SK-N-SH treated with all-trans-retinoic acid at 6 μM for 48 hours (cell line): Measurements from ENCODE around the gene LSM10.

Experiments used
- ARNTL ChIP-seq: fragments of 450-650 bp; formaldehyde crosslinking; IDR thresholded peaks from 2 replicates; pipeline ENCODE4 v1.5.0; 2020; ENCODE audit warnings: low read depth, mild to moderate bottlenecking, moderate library complexity, borderline replicate concordance
- BACH2 ChIP-seq: fragments of 250-450 bp; sonication (Bioruptor Pico); IDR thresholded peaks from 2 replicates; pipeline ENCODE4 v1.9.0; 2021; ENCODE audit warnings: mild to moderate bottlenecking, borderline replicate concordance
- CREB5 ChIP-seq: fragments of 250-450 bp; sonication (Bioruptor Pico); IDR thresholded peaks from 2 replicates; pipeline ENCODE4 v1.5.1; 2020; ENCODE audit warnings: low read depth, mild to moderate bottlenecking, moderate library complexity
- CSDC2 ChIP-seq: fragments of 250-450 bp; sonication (Bioruptor Pico); IDR thresholded peaks from 2 replicates; pipeline ENCODE4 v1.5.0; 2020; ENCODE audit warnings: mild to moderate bottlenecking, moderate library complexity
- CSRNP3 ChIP-seq: fragments of 250-450 bp; sonication (Bioruptor Pico); IDR thresholded peaks from 2 replicates; pipeline ENCODE4 v1.5.1; 2021; ENCODE audit warnings: mild to moderate bottlenecking, moderate library complexity
- ESRRG ChIP-seq: fragments of 250-450 bp; sonication (Bioruptor Pico); IDR thresholded peaks from 2 replicates; pipeline ENCODE4 v1.6.1; 2021; ENCODE audit warnings: mild to moderate bottlenecking
- GLIS3 ChIP-seq: fragments of 250-450 bp; sonication (Bioruptor Pico); IDR thresholded peaks from 2 replicates; pipeline ENCODE4 v1.5.0; 2020; ENCODE audit warnings: mild to moderate bottlenecking, moderate library complexity
- PATZ1 ChIP-seq: fragments of 250-450 bp; sonication (Bioruptor Pico); IDR thresholded peaks from 2 replicates; pipeline ENCODE4 v1.8.0; 2020; ENCODE audit warnings: mild to moderate bottlenecking, moderate library complexity, borderline replicate concordance
- PPARA ChIP-seq: fragments of 250-450 bp; sonication (Bioruptor Pico); IDR thresholded peaks from 2 replicates; pipeline ENCODE4 v1.5.0; 2020; ENCODE audit warnings: mild to moderate bottlenecking, borderline replicate concordance
- RARB ChIP-seq: fragments of 250-450 bp; sonication (Bioruptor Pico); IDR thresholded peaks from 2 replicates; pipeline ENCODE4 v1.8.0; 2021; ENCODE audit warnings: mild to moderate bottlenecking, moderate library complexity
- ZC3H10 ChIP-seq: fragments of 250-450 bp; sonication (Bioruptor Pico); IDR thresholded peaks from 2 replicates; pipeline ENCODE4 v1.5.1; 2021; ENCODE audit warnings: mild to moderate bottlenecking, moderate library complexity
- ZFP30 ChIP-seq: fragments of 450-650 bp; formaldehyde crosslinking; IDR thresholded peaks from 2 replicates; pipeline ENCODE4 v1.5.0; 2022; ENCODE audit warnings: mild to moderate bottlenecking, moderate library complexity
- ZNF565 ChIP-seq: fragments of 450-650 bp; formaldehyde crosslinking; conservative IDR thresholded peaks from 2 replicates; pipeline ENCODE4 v1.5.0; 2020; ENCODE audit warnings: low read depth, mild to moderate bottlenecking, moderate library complexity
- ZNF70 ChIP-seq: fragments of 450-650 bp; formaldehyde crosslinking; IDR thresholded peaks from 2 replicates; pipeline ENCODE4 v1.5.0; 2020; ENCODE audit warnings: mild to moderate bottlenecking, moderate library complexity

- TF ChIP-seq PPARA (CRISPR knock-in tag) (no peak), CSDC2 (no peak), CREB5 (CRISPR knock-in tag) (no peak), GLIS3 (CRISPR knock-in tag) (no peak), ZC3H10 (no peak), ZNF70 (CRISPR knock-in tag) (no peak), PATZ1 (CRISPR knock-in tag) (no peak), ESRRG (CRISPR knock-in tag) (no peak), ZNF565 (CRISPR knock-in tag) (no peak), BACH2 (CRISPR knock-in tag) (no peak), CSRNP3 (CRISPR knock-in tag) (no peak), ZFP30 (CRISPR knock-in tag) (no peak), RARB (CRISPR knock-in tag) (no peak), ARNTL (CRISPR knock-in tag) (no peak)
Observed at GRCh38 chr1:36425791-36426190, 28.1 kb upstream of the LSM10 start.
